D721Med (cell line): Measurements from ENCODE around the gene TNPO3.

Source experiments
- DNase-seq: peaks from one replicate; pipeline ENCODE4 v3.0.0; 2011; ENCODE audit warnings: low spot score; ENCODE audit not compliant: insufficient read length
- FAIRE-seq: peaks from 2 replicates; lab custom pipeline; 2011; peaks lifted over from hg19 to GRCh38; lab: Jason Lieb, UNC
- CTCF ChIP-seq: IDR thresholded peaks from 2 replicates; pipeline ENCODE4 v1.5.1; 2012; ENCODE audit warnings: mild to moderate bottlenecking, control low read depth; ENCODE audit not compliant: insufficient read depth; ENCODE audit errors: missing control alignments

TNPO3 gene

GRCh38 chr7:128988372-128988771 is 66.5 kb downstream of the TNPO3 start:
- FAIRE-seq (no peak), DNase-seq (no peak)
- TF ChIP-seq CTCF, result no peak

- TF ChIP-seq CTCF, result no peak
- peak; percentile 32 for FAIRE-seq
- no peak for DNase-seq
These were observed 68.3 kb downstream of the TNPO3 start for GRCh38 chr7:128986609-128987008.

GRCh38 chr7:128985660-128986059 is 69.3 kb downstream of the TNPO3 start:
- TF ChIP-seq CTCF, result no peak
- FAIRE-seq (no peak), DNase-seq (no peak)

GRCh38 chr7:128982105-128982504 is 72.8 kb downstream of the TNPO3 start:
- no peak for FAIRE-seq
- DNase-seq, result no peak
- TF ChIP-seq CTCF, result no peak

GRCh38 chr7:128974241-128974934 is 80.5 kb downstream of the TNPO3 start:
- peak; percentile 34 for DNase-seq
- peak; percentile 6 for FAIRE-seq
- TF ChIP-seq CTCF, result no peak

- TF ChIP-seq CTCF, result no peak
- DNase-seq (no peak), FAIRE-seq (no peak)
These were observed 86.3 kb downstream of the TNPO3 start for GRCh38 chr7:128968624-128969023.

GRCh38 chr7:128963327-128963757 is 91.6 kb downstream of the TNPO3 start:
- FAIRE-seq, result no peak

More at GRCh38 chr7:128963327-128963757, 91.6 kb downstream of the TNPO3 start:
- DNase-seq, result no peak
- TF ChIP-seq CTCF, result no peak
